Measurements from ENCODE around the gene ADCY4.

- TF ChIP-seq, protein P1, sequence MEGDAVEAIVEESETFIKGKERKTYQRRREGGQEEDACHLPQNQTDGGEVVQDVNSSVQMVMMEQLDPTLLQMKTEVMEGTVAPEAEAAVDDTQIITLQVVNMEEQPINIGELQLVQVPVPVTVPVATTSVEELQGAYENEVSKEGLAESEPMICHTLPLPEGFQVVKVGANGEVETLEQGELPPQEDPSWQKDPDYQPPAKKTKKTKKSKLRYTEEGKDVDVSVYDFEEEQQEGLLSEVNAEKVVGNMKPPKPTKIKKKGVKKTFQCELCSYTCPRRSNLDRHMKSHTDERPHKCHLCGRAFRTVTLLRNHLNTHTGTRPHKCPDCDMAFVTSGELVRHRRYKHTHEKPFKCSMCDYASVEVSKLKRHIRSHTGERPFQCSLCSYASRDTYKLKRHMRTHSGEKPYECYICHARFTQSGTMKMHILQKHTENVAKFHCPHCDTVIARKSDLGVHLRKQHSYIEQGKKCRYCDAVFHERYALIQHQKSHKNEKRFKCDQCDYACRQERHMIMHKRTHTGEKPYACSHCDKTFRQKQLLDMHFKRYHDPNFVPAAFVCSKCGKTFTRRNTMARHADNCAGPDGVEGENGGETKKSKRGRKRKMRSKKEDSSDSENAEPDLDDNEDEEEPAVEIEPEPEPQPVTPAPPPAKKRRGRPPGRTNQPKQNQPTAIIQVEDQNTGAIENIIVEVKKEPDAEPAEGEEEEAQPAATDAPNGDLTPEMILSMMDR (IDR thresholded peaks at IDR 0.05; ENCODE audit: extremely low read depth in 1 of 2, insufficient read depth in 1 of 2, low read depth in 1 of 2, low read length in 2 of 2) = no peak
- no peak for TF ChIP-seq POLR2AphosphoS5 (IDR thresholded peaks at IDR 0.05; ENCODE audit: insufficient read depth, low read depth, low read length)
- no peak for TF ChIP-seq EZH2 (IDR thresholded peaks at IDR 0.05; ENCODE audit: borderline replicate concordance, low read depth, low read length, severe bottlenecking)
- TF ChIP-seq MYC (IDR thresholded peaks at IDR 0.05; ENCODE audit: low read depth, low read length) = no peak
- TF ChIP-seq JUN (IDR thresholded peaks at IDR 0.05; ENCODE audit: borderline replicate concordance, insufficient read depth, insufficient read length, low read depth) = no peak
- no peak for TF ChIP-seq POLR2A (IDR thresholded peaks at IDR 0.05; ENCODE audit: low read depth, low read length)
- TF ChIP-seq GATA2 (IDR thresholded peaks at IDR 0.05; ENCODE audit: insufficient read depth, insufficient read length, low read depth, low read length) = no peak
- TF ChIP-seq, protein P2, sequence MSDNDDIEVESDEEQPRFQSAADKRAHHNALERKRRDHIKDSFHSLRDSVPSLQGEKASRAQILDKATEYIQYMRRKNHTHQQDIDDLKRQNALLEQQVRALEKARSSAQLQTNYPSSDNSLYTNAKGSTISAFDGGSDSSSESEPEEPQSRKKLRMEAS (IDR thresholded peaks at IDR 0.05; ENCODE audit: insufficient read depth, insufficient read length) = no peak
- TF ChIP-seq FOS (IDR thresholded peaks at IDR 0.05; ENCODE audit: borderline replicate concordance, insufficient read depth, low read length) = no peak
Observed at GRCh38 chr14:24300326-24300980, 34.4 kb downstream of the ADCY4 start.
